Neural crest cell (in vitro differentiated cells): ENCODE results near the gene SIGLEC5. TPM values are rescaled to one million over a fixed set of nuclear protein-coding genes. Genes with fewer than 3 reads are reported as not detected.

Experiments used
- DNase-seq: peaks from one replicate; pipeline ENCODE4 v3.0.0; 2021; ENCODE audit warnings: low read depth, mixed read lengths, low spot score
- H3K27ac Mint-ChIP-seq: one replicate; pipeline ENCODE4 v1.8.0; 2021; ENCODE audit warnings: mild to moderate bottlenecking, mixed read lengths; ENCODE audit not compliant: unreplicated experiment
- H3K27me3 Mint-ChIP-seq: 2 replicates; pipeline ENCODE4 v1.8.0; 2021; ENCODE audit warnings: low read depth, mild to moderate bottlenecking, mixed read lengths
- H3K36me3 Mint-ChIP-seq: 2 replicates; pipeline ENCODE4 v1.8.0; 2021; ENCODE audit warnings: low read depth, mild to moderate bottlenecking, mixed read lengths
- H3K4me1 Mint-ChIP-seq: 2 replicates; pipeline ENCODE4 v1.8.0; 2021; ENCODE audit warnings: mixed read lengths
- H3K4me3 Mint-ChIP-seq: one replicate; pipeline ENCODE4 v1.8.0; 2021; ENCODE audit warnings: mild to moderate bottlenecking, mixed read lengths
- H3K9me3 Mint-ChIP-seq: 2 replicates; pipeline ENCODE4 v1.8.0; 2021; ENCODE audit warnings: mixed read lengths
- CTCF ChIP-seq: fragments of 200-600 bp; sonication (generic); conservative IDR thresholded peaks from 2 replicates; pipeline ENCODE4 v1.5.0; 2021; ENCODE audit warnings: antibody characterized with exemption, mild to moderate bottlenecking
- total RNA-seq: library from RNA; stranded (reverse); gene quantifications from 2 replicates; pipeline ENCODE4 v1.2.1, GENCODE V29; 2021

SIGLEC5 gene
- total RNA-seq, 1 donor from 2014 or later = not detected

GRCh38 chr19:51566489-51567100 lies 63.6 kb downstream of the SIGLEC5 start:
- Mint-ChIP-seq H3K27me3 (peaks cover 88% of the 10 kb centered on the region), H3K4me3 (no peak overlapping the region), H3K9me3 (peaks cover 3% of the 10 kb centered on the region), H3K27ac (no peak overlapping the region), H3K4me1 (peaks cover 9% of the 10 kb centered on the region), H3K36me3 (no peaks in the 10 kb centered on the region)
- TF ChIP-seq CTCF = no peak
- DNase-seq = no peak

GRCh38 chr19:51565583-51565982 lies 64.6 kb downstream of the SIGLEC5 start:
- H3K27me3 Mint-ChIP-seq = peaks cover 92% of the 10 kb centered on the region
- no peaks in the 10 kb centered on the region for H3K4me1 Mint-ChIP-seq
- H3K36me3 Mint-ChIP-seq = no peaks in the 10 kb centered on the region
- no peak for TF ChIP-seq CTCF
- H3K27ac Mint-ChIP-seq = no peak overlapping the region
- no peak for DNase-seq
- H3K9me3 Mint-ChIP-seq = no peaks in the 10 kb centered on the region
- H3K4me3 Mint-ChIP-seq = no peak overlapping the region

- H3K9me3 Mint-ChIP-seq = no peaks in the 10 kb centered on the region
- no peak for DNase-seq
- H3K4me3 Mint-ChIP-seq = no peak overlapping the region
- H3K4me1 Mint-ChIP-seq = no peaks in the 10 kb centered on the region
- no peaks in the 10 kb centered on the region for H3K36me3 Mint-ChIP-seq
- no peak overlapping the region for H3K27ac Mint-ChIP-seq
- H3K27me3 Mint-ChIP-seq = peaks cover 96% of the 10 kb centered on the region
- no peak for TF ChIP-seq CTCF
These were observed 65.4 kb downstream of the SIGLEC5 start for GRCh38 chr19:51564791-51565190.

Other genes starting within 250 kb of the SIGLEC5 start
- gene LIM2, start 242.4 kb downstream of the SIGLEC5 start, total RNA-seq = not detected in 2 replicates
- gene C19orf84, start 239.8 kb downstream of the SIGLEC5 start, total RNA-seq = 0.23 and 0.50 TPM in 2 replicates
- not detected in 2 replicates for gene SIGLEC10, start 212.8 kb downstream of the SIGLEC5 start, total RNA-seq
- gene SIGLEC8, start 171.9 kb downstream of the SIGLEC5 start, total RNA-seq = not detected in 2 replicates
- not detected in 2 replicates for gene CEACAM18, start 151.9 kb downstream of the SIGLEC5 start, total RNA-seq
- not detected in 2 replicates for gene SIGLEC12, start 128.6 kb downstream of the SIGLEC5 start, total RNA-seq
- gene SIGLEC6, start 98.7 kb downstream of the SIGLEC5 start, total RNA-seq = not detected in 2 replicates
- 12.9 and 15.8 TPM in 2 replicates for gene ZNF175, start 59.1 kb downstream of the SIGLEC5 start, total RNA-seq
- not detected in 2 replicates for gene SIGLEC14, start 16.4 kb upstream of the SIGLEC5 start, total RNA-seq
- 3.0 and 4.2 TPM in 2 replicates for gene SPACA6, start 62.9 kb upstream of the SIGLEC5 start, total RNA-seq
- gene HAS1, start 93.6 kb upstream of the SIGLEC5 start, total RNA-seq = not detected in 2 replicates
- gene FPR1, start 121.5 kb upstream of the SIGLEC5 start, total RNA-seq = not detected in 2 replicates
- gene FPR2, start 130.8 kb upstream of the SIGLEC5 start, total RNA-seq = not detected in 2 replicates
- gene FPR3, start 164.8 kb upstream of the SIGLEC5 start, total RNA-seq = not detected in 2 replicates